HL-60/S4 (cell line): ENCODE data around the gene EDIL3.
"Not testable (repeated sequence)": the region's sequence is repeated elsewhere in the genome, so short reads cannot be mapped to it uniquely, and the experiment has no call there.

Experiments
- in situ Hi-C: fragments of 300-500 bp; cut with MboI; formaldehyde crosslinking; loops from 2 replicates; pipeline ENCODE4 v1.14.3; 2022; ENCODE audit warnings: low sequenced_read_pairs

The EDIL3 gene

GRCh38 chr5:84379749-84380148 is 4.9 kb downstream of the EDIL3 start:
- in situ Hi-C loops: no loop called here

- in situ Hi-C loops: no loop called here
Measured at GRCh38 chr5:84378961-84379360, 5.7 kb downstream of the EDIL3 start.

- in situ Hi-C loops: no loop called here
Measured at GRCh38 chr5:84378420-84378819, 6.3 kb downstream of the EDIL3 start.

GRCh38 chr5:84376346-84376745 is 8.3 kb downstream of the EDIL3 start:
- in situ Hi-C loops: no loop called here

GRCh38 chr5:84374568-84374967 is 10.1 kb downstream of the EDIL3 start:
- in situ Hi-C loops: no loop called here

- in situ Hi-C loops: no loop called here
Measured at GRCh38 chr5:84373506-84373905, 11.2 kb downstream of the EDIL3 start.

GRCh38 chr5:84372066-84372695 is 12.5 kb downstream of the EDIL3 start:
- in situ Hi-C loops: no loop called here

GRCh38 chr5:84370176-84370575 is 14.5 kb downstream of the EDIL3 start:
- in situ Hi-C loops: no loop called here

- in situ Hi-C loops: no loop called here
Measured at GRCh38 chr5:84364043-84364442, 20.6 kb downstream of the EDIL3 start.

- in situ Hi-C loops: no loop called here
Measured at GRCh38 chr5:84362061-84362720, 22.5 kb downstream of the EDIL3 start.

GRCh38 chr5:84361572-84361971 is 23.1 kb downstream of the EDIL3 start:
- in situ Hi-C loops: no loop called here

GRCh38 chr5:84360056-84360455 is 24.6 kb downstream of the EDIL3 start:
- in situ Hi-C loops: no loop called here

GRCh38 chr5:84354101-84354500 is 30.6 kb downstream of the EDIL3 start:
- in situ Hi-C loops: no loop called here

GRCh38 chr5:84344788-84345187 is 39.9 kb downstream of the EDIL3 start:
- in situ Hi-C loops: no loop called here

- in situ Hi-C loops: no loop called here
Measured at GRCh38 chr5:84343171-84343570, 41.5 kb downstream of the EDIL3 start.

GRCh38 chr5:84332106-84332505 is 52.6 kb downstream of the EDIL3 start:
- in situ Hi-C loops: no loop called here

GRCh38 chr5:84327591-84327990 is 57.1 kb downstream of the EDIL3 start:
- in situ Hi-C loops: no loop called here

- in situ Hi-C loops: no loop called here
Measured at GRCh38 chr5:84322646-84323045, 62.0 kb downstream of the EDIL3 start.

GRCh38 chr5:84317826-84318225 is 66.9 kb downstream of the EDIL3 start:
- in situ Hi-C loops: not testable (repeated sequence)

- in situ Hi-C loops: not testable (repeated sequence)
Measured at GRCh38 chr5:84312280-84312679, 72.4 kb downstream of the EDIL3 start.

- in situ Hi-C loops: not testable (repeated sequence)
Measured at GRCh38 chr5:84309850-84310249, 74.8 kb downstream of the EDIL3 start.

GRCh38 chr5:84306601-84307000 is 78.1 kb downstream of the EDIL3 start:
- in situ Hi-C loops: no loop called here

- in situ Hi-C loops: no loop called here
Measured at GRCh38 chr5:84304599-84304998, 80.1 kb downstream of the EDIL3 start.
